Activated CD4-positive, alpha-beta T cell treated with anti-CD3 and anti-CD28 coated beads for 24 hours (primary cell): ENCODE data around the gene MAP2.

Experiments
- DNase-seq, 2 donors: peaks; one replicate each; pipeline ENCODE4 v3.0.0-alpha.2; 2020; ENCODE audit warnings: low read depth in 2 of 2

Gene MAP2

GRCh38 chr2:209648714-209649113 lies 224.9 kb downstream of the MAP2 start:
- DNase-seq: no peak

GRCh38 chr2:209653134-209653533 lies 229.3 kb downstream of the MAP2 start:
- DNase-seq: no peak

- DNase-seq: no peak
Observed at GRCh38 chr2:209661286-209661894, 237.5 kb downstream of the MAP2 start.

GRCh38 chr2:209662021-209662420 lies 238.2 kb downstream of the MAP2 start:
- no peak for DNase-seq

- DNase-seq: no peak
Observed at GRCh38 chr2:209663139-209663538, 239.3 kb downstream of the MAP2 start.

- DNase-seq: no peak
Observed at GRCh38 chr2:209663656-209664055, 239.8 kb downstream of the MAP2 start.

GRCh38 chr2:209666296-209666695 lies 242.4 kb downstream of the MAP2 start:
- DNase-seq: no peak

- no peak for DNase-seq
Observed at GRCh38 chr2:209671020-209671680, 247.3 kb downstream of the MAP2 start.

- no peak for DNase-seq
Observed at GRCh38 chr2:209673811-209674210, 250.0 kb downstream of the MAP2 start.

- no peak for DNase-seq
Observed at GRCh38 chr2:209680596-209680995, 256.7 kb downstream of the MAP2 start.

GRCh38 chr2:209681201-209681735 lies 257.4 kb downstream of the MAP2 start:
- no peak for DNase-seq

- no peak for DNase-seq
Observed at GRCh38 chr2:209682646-209683045, 258.8 kb downstream of the MAP2 start.

- DNase-seq: no peak
Observed at GRCh38 chr2:209685340-209685739, 261.5 kb downstream of the MAP2 start.

GRCh38 chr2:209685963-209686362 lies 262.1 kb downstream of the MAP2 start:
- DNase-seq: no peak

- no peak for DNase-seq
Observed at GRCh38 chr2:209686448-209686847, 262.6 kb downstream of the MAP2 start.

GRCh38 chr2:209687323-209687969 lies 263.6 kb downstream of the MAP2 start:
- no peak for DNase-seq

GRCh38 chr2:209688385-209688784 lies 264.5 kb downstream of the MAP2 start:
- DNase-seq: no peak

- DNase-seq: no peak
Observed at GRCh38 chr2:209690029-209690754, 266.3 kb downstream of the MAP2 start.

GRCh38 chr2:209694748-209695147 lies 270.9 kb downstream of the MAP2 start:
- no peak for DNase-seq

GRCh38 chr2:209696836-209697711 lies 273.2 kb downstream of the MAP2 start:
- no peak for DNase-seq

- no peak for DNase-seq
Observed at GRCh38 chr2:209702775-209703174, 278.9 kb downstream of the MAP2 start.
